Kidney (tissue), 14 donors: Measurements from ENCODE around the gene SCN4B. TPM values are rescaled to one million over a fixed set of nuclear protein-coding genes. Genes with fewer than 3 reads are reported as not detected.

Source experiments
- DNase-seq, 5 donors: peaks; one replicate each; pipeline ENCODE4 v3.0.0-alpha.2; 2013 to 2020
- FAIRE-seq: peaks from 2 replicates; lab custom pipeline; 2012; peaks lifted over from hg19 to GRCh38; lab: Jason Lieb, UNC
- H3K27ac ChIP-seq, 2 donors: one replicate each; pipeline ENCODE4 v1.7.0; 2013; ENCODE audit warnings: low read depth in 2 of 2, low read length in 2 of 2, inconsistent platforms in 1 of 2
- H3K27me3 ChIP-seq: one replicate; pipeline ENCODE4 v1.7.1; 2013; ENCODE audit warnings: low read length, inconsistent platforms; ENCODE audit not compliant: control insufficient read depth, insufficient read depth
- H3K36me3 ChIP-seq, 3 donors: one replicate each; pipeline versions ENCODE4 v1.7.0 to v1.7.1; 2013; ENCODE audit warnings: low read length in 3 of 3, control low read depth in 1 of 3, inconsistent platforms in 1 of 3; ENCODE audit not compliant: insufficient read depth in 3 of 3, control insufficient read depth in 2 of 3
- H3K4me1 ChIP-seq, 3 donors: one replicate each; pipeline versions ENCODE4 v1.7.0 to v1.7.1; 2013; ENCODE audit warnings: low read length in 3 of 3, inconsistent platforms in 1 of 3, low read depth in 1 of 3; ENCODE audit not compliant: control insufficient read depth in 2 of 3, insufficient read depth in 2 of 3
- H3K4me3 ChIP-seq, 3 donors: one replicate each; pipeline versions ENCODE4 v1.7.0 to v1.8.1; 2013; ENCODE audit warnings: low read length in 3 of 3, control low read depth in 1 of 3, inconsistent platforms in 1 of 3
- H3K9ac ChIP-seq, 3 donors: one replicate each; pipeline versions ENCODE4 v1.7.0 to v1.7.1; 2013; ENCODE audit warnings: low read length in 3 of 3, control low read depth in 1 of 3, inconsistent platforms in 1 of 3
- H3K9me3 ChIP-seq, 3 donors: one replicate each; pipeline versions ENCODE4 v1.7.0 to v1.7.1; 2013; ENCODE audit warnings: low read length in 3 of 3, control low read depth in 1 of 3, inconsistent platforms in 1 of 3; ENCODE audit not compliant: control insufficient read depth in 2 of 3, insufficient read depth in 1 of 3
- intact Hi-C: fragments of 100-400 bp; cut with DNase I; formaldehyde crosslinking; loops from one replicate; pipeline ENCODE4 v1.11.1; 2022
- polyA plus RNA-seq: library from polyadenylated mRNA; stranded (reverse); fragments of 350-450 nt; fragmentation: Illumina TruSeq; extraction: RNeasy Lipid Tissue Mini Kit (QIAGEN cat#74804); gene quantifications from one replicate; pipeline ENCODE4 v1.2.3, GENCODE V29; 2014; ENCODE audit warnings: low read depth, low replicate concordance; ENCODE audit not compliant: insufficient read depth
- total RNA-seq: library from RNA; stranded (reverse); fragmentation: NEBNext Ultra II Directional; extraction: Animal tissue kit (Norgen Biotek cat#: 25700); gene quantifications from one replicate; pipeline ENCODE4 v1.2.1, GENCODE V29; 2021
- TF ChIP-seq, protein P1 (sequence below): IDR thresholded peaks from 3 replicates; pipeline ENCODE4 v1.5.1; 2012; ENCODE audit warnings: mild to moderate bottlenecking, moderate library complexity, borderline replicate concordance; ENCODE audit not compliant: insufficient read depth; ENCODE audit errors: extremely low read depth
- donor health status: control.
- donor health status: control.
- donor health status: control.
- donor health status: control.
- donor health status: control.
- donor health status: DM: yes; HTN: yes; CAD: no.
- donor health status: Normal renal cell carcinoma (clear cell type).

SCN4B gene
- total and polyA plus RNA-seq, 2 donors from 2014 or later = 1.4 to 3.5 TPM

DNA sequence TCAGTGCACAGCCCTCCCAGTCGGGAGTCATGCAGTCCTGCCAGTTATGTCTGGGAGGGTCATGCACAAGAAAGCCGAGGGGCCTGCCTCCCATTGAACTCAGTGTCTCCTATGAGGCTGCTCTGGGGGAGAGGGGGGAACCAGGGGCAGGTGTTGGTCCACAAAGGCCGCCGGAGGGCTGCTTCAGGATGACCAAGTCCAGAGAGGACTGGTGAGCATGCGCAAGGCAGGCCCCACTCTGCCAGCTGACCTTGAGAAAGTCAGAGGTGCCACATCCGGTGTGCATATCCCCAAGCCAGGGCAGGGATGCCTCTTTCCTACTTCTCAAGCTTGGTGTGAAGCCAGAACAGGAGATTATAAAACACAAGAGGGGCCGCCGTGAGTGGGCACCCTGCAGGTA lies 4.4 kb downstream of the SCN4B start:
- no peaks in the 10 kb centered on the region for H3K36me3 ChIP-seq
- intact Hi-C loops = no loop called here
- TF ChIP-seq, protein P1, sequence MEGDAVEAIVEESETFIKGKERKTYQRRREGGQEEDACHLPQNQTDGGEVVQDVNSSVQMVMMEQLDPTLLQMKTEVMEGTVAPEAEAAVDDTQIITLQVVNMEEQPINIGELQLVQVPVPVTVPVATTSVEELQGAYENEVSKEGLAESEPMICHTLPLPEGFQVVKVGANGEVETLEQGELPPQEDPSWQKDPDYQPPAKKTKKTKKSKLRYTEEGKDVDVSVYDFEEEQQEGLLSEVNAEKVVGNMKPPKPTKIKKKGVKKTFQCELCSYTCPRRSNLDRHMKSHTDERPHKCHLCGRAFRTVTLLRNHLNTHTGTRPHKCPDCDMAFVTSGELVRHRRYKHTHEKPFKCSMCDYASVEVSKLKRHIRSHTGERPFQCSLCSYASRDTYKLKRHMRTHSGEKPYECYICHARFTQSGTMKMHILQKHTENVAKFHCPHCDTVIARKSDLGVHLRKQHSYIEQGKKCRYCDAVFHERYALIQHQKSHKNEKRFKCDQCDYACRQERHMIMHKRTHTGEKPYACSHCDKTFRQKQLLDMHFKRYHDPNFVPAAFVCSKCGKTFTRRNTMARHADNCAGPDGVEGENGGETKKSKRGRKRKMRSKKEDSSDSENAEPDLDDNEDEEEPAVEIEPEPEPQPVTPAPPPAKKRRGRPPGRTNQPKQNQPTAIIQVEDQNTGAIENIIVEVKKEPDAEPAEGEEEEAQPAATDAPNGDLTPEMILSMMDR = no peak

DNA sequence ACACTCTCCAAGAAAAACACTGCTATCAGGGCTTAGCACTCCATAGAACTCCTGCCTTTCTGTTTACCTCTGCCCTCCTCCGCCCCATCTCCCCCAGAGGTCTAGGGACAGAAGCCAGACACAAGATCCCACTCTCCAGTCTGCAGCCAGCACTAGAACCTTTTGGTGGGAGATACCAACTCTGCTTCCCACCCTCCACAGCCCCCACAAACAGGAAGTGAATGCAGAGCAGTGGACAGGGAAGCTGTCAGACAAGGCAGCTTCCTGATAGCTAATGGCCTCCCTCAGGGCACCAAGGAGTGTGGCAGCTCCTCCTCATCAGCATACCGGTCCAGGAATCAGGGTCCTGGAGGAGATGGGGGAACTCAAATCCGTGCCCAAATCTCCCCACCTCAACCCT lies 5.1 kb downstream of the SCN4B start:
- Histone ChIP-seq H3K9me3 (no peaks in the 10 kb centered on the region), H3K27me3 (peaks cover 5% of the 10 kb centered on the region), H3K9ac (no peak overlapping the region), H3K36me3 (no peaks in the 10 kb centered on the region), H3K27ac (no peak overlapping the region), H3K4me3 (no peak overlapping the region), H3K4me1 (peaks cover 0 to 13% (median 0%) of the 10 kb centered on the region in 3 donors)
- intact Hi-C loops = no loop called here
- FAIRE-seq (no peak), DNase-seq (no peak)
- TF ChIP-seq, protein P1 = no peak

More for the DNA sequence above, 4.4 kb downstream of the SCN4B start:
- FAIRE-seq (no peak), DNase-seq (no peak)
- H3K4me3 ChIP-seq = no peak overlapping the region
- peaks cover 0 to 15% (median 0%) of the 10 kb centered on the region in 3 donors for H3K4me1 ChIP-seq
- no peaks in the 10 kb centered on the region for H3K9me3 ChIP-seq
- no peak overlapping the region for H3K9ac ChIP-seq
- H3K27me3 ChIP-seq = peaks cover 5% of the 10 kb centered on the region
- H3K27ac ChIP-seq = no peak overlapping the region

DNA sequence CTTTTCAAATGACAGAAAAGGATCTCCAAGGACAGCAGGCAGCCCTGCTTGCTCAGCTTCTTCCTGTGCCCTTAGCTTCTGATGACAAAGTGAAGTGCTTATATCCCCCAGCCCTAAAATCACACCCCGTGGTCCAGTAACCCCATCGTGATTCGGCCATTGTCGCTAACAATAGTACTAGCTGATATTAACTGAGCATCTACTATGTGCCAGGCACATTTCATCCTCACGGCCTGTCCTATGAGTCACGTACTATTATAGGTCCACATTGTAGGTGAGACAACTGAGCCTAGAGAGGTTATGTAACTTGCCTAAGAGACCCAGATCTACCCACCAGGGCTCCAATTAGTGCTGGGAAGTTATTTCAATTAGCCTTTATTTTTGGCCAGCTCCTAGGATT lies 6.1 kb downstream of the SCN4B start:
- FAIRE-seq = no peak
- Histone ChIP-seq H3K27ac (no peak overlapping the region), H3K27me3 (peaks cover 3% of the 10 kb centered on the region), H3K4me1 (peaks cover 0 to 4% (median 0%) of the 10 kb centered on the region in 3 donors), H3K36me3 (no peaks in the 10 kb centered on the region), H3K9me3 (no peaks in the 10 kb centered on the region), H3K4me3 (no peak overlapping the region), H3K9ac (no peak overlapping the region)
- intact Hi-C loops = no loop called here
- TF ChIP-seq, protein P1 = no peak
- no peak for DNase-seq
